HL-60 (cell line): Measurements from ENCODE around the gene COL4A2. TPM values are rescaled to one million over a fixed set of nuclear protein-coding genes. Genes with fewer than 3 reads are reported as not detected.

ENCODE experiments used
- DNase-seq, 2 experiments: peaks; one replicate each; pipeline ENCODE4 v3.0.0-alpha.2; 2010 to 2020; ENCODE audit warnings: low read depth in 1 of 2, low spot score in 1 of 2
- H3K27ac ChIP-seq: fragments of 250-450 bp; sonication (Bioruptor Pico); replicated peaks from 2 replicates; pipeline ENCODE4 v1.5.1; 2020; ENCODE audit warnings: mild to moderate bottlenecking, moderate library complexity
- H3K27me3 ChIP-seq: fragments of 250-450 bp; sonication (Bioruptor Pico); 2 replicates; pipeline ENCODE4 v1.5.1; 2021; ENCODE audit warnings: mild to moderate bottlenecking, moderate library complexity; ENCODE audit not compliant: insufficient read depth, poor library complexity, severe bottlenecking
- H3K4me3 ChIP-seq: replicated peaks from 2 replicates; pipeline ENCODE4 v1.5.1; 2011; ENCODE audit warnings: mild to moderate bottlenecking, control low read depth, low read length; ENCODE audit not compliant: insufficient read depth
- GABPA ChIP-seq: IDR thresholded peaks from 2 replicates; pipeline ENCODE4 v1.6.1; 2012; ENCODE audit warnings: low read depth
- POLR2AphosphoS5 ChIP-seq: IDR thresholded peaks from 2 replicates; pipeline ENCODE4 v1.6.1; 2012; ENCODE audit warnings: low read depth
- SPI1 ChIP-seq: IDR thresholded peaks from 2 replicates; pipeline ENCODE4 v1.6.1; 2012; ENCODE audit warnings: low read depth, mild to moderate bottlenecking, borderline replicate concordance
- microRNA-seq: library from miRNA; unstranded; fragments of <30 nt; microRNA quantifications from one replicate; pipeline ENCODE4, GENCODE V29; 2018
- TF ChIP-seq, protein P1 (sequence below): IDR thresholded peaks from 2 replicates; pipeline ENCODE4 v1.6.1; 2012; ENCODE audit warnings: low read depth; ENCODE audit not compliant: insufficient replicate concordance
- TF ChIP-seq, protein P2 (sequence below): IDR thresholded peaks from one replicate; pipeline ENCODE4 v1.5.1; 2011; ENCODE audit warnings: low read length, control low read depth, inconsistent platforms; ENCODE audit not compliant: insufficient read depth

The COL4A2 gene

DNA sequence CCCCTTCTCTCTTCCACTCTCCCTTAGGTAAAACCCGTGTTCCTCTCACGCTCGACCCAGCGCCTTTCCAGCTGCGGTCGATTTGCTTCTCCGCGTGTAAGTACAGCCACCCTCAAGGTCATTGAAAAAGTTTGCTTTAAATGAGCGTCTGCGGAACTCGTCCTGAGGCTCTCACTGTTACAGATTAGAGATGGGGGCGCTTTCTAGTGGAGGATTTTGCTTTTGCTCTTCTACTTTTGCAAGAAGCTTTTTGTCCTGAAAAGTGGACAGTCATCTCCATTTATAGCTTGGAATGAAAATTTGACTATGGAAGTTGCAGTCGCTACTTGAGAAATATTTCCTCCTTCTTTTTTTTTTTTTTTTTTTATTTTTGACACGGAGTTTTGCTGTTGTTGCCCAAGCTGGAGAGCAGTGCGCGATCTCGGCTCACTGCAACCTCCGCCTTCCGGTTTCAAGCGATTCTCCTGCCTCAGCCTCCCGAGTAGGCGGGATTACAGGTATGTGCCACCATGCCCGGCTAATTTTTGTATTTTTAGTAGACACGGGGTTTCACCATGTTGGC is 255.0 kb downstream of the COL4A2 start:
- 0 out of 2 replicates have a peak, but pooled peaks have one; percentile 6 for TF ChIP-seq GABPA
- no peak for TF ChIP-seq POLR2AphosphoS5
- TF ChIP-seq SPI1, result peak; percentile 26; the same call in 1 of the 2 replicates
- TF ChIP-seq, protein P1, sequence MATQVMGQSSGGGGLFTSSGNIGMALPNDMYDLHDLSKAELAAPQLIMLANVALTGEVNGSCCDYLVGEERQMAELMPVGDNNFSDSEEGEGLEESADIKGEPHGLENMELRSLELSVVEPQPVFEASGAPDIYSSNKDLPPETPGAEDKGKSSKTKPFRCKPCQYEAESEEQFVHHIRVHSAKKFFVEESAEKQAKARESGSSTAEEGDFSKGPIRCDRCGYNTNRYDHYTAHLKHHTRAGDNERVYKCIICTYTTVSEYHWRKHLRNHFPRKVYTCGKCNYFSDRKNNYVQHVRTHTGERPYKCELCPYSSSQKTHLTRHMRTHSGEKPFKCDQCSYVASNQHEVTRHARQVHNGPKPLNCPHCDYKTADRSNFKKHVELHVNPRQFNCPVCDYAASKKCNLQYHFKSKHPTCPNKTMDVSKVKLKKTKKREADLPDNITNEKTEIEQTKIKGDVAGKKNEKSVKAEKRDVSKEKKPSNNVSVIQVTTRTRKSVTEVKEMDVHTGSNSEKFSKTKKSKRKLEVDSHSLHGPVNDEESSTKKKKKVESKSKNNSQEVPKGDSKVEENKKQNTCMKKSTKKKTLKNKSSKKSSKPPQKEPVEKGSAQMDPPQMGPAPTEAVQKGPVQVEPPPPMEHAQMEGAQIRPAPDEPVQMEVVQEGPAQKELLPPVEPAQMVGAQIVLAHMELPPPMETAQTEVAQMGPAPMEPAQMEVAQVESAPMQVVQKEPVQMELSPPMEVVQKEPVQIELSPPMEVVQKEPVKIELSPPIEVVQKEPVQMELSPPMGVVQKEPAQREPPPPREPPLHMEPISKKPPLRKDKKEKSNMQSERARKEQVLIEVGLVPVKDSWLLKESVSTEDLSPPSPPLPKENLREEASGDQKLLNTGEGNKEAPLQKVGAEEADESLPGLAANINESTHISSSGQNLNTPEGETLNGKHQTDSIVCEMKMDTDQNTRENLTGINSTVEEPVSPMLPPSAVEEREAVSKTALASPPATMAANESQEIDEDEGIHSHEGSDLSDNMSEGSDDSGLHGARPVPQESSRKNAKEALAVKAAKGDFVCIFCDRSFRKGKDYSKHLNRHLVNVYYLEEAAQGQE, result peak; percentile 55
- TF ChIP-seq, protein P2, sequence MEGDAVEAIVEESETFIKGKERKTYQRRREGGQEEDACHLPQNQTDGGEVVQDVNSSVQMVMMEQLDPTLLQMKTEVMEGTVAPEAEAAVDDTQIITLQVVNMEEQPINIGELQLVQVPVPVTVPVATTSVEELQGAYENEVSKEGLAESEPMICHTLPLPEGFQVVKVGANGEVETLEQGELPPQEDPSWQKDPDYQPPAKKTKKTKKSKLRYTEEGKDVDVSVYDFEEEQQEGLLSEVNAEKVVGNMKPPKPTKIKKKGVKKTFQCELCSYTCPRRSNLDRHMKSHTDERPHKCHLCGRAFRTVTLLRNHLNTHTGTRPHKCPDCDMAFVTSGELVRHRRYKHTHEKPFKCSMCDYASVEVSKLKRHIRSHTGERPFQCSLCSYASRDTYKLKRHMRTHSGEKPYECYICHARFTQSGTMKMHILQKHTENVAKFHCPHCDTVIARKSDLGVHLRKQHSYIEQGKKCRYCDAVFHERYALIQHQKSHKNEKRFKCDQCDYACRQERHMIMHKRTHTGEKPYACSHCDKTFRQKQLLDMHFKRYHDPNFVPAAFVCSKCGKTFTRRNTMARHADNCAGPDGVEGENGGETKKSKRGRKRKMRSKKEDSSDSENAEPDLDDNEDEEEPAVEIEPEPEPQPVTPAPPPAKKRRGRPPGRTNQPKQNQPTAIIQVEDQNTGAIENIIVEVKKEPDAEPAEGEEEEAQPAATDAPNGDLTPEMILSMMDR, result no peak
- peak overlapping the region; percentile 86 for H3K27ac ChIP-seq
- no peaks in the 10 kb centered on the region for H3K27me3 ChIP-seq
- H3K4me3 ChIP-seq, result peak overlapping the region; percentile 79
- peak in 1 of 2 experiments; percentile 62 for DNase-seq

Small RNAs within 50 kb of the gene (microRNA-seq; reads per million reads assigned to microRNA genes)
- gene MIR8073, result not detected
